HG03196 (cell line): ENCODE data around the gene CYP27A1.
"Not testable (repeated sequence)": the region's sequence is repeated elsewhere in the genome, so short reads cannot be mapped to it uniquely, and the experiment has no call there.

Experiments used
- ATAC-seq: cut with Tn5 transposase; IDR thresholded peaks from one replicate; pipeline ENCODE4 v1.9.1; 2021; ENCODE audit not compliant: unreplicated experiment

CYP27A1 gene

DNA sequence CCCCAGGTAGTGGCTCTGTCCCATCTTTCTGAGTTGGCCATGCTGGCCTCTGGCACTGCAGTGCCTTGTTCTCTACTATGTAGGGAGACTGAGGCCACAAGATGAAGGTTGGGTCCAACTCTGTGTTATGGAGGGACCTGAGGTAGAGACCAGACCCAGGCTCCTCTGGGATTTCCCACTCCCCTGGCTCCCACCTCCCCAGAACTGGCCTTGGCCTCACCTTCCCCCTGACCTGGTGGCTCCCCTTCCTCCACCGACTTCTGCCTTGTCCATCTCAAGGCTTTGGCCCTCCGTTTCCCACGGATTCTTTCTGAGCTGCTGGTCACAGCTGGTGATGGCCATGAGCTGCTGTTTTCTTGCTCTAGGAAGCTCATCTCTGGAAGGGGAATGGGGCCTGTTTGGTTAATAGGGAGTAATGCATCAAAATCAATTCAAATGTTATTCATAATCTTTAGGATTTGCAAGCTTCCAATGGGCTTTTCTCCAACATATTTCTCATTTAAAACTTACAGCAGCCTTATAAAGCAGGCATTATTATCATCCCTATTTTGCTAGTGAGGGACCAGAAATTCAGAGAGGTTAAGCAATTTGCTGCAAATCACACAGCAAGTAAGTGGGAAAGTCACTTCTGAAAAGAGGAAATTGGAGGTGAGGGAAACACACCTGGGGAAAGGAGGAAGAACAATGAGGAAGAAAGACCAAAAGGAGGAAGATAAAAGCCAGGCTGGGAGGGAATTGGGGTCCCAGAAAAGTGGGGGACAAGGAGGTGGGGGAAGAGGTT lies 48.8 kb downstream of the CYP27A1 start:
- ATAC-seq, result no peak

DNA sequence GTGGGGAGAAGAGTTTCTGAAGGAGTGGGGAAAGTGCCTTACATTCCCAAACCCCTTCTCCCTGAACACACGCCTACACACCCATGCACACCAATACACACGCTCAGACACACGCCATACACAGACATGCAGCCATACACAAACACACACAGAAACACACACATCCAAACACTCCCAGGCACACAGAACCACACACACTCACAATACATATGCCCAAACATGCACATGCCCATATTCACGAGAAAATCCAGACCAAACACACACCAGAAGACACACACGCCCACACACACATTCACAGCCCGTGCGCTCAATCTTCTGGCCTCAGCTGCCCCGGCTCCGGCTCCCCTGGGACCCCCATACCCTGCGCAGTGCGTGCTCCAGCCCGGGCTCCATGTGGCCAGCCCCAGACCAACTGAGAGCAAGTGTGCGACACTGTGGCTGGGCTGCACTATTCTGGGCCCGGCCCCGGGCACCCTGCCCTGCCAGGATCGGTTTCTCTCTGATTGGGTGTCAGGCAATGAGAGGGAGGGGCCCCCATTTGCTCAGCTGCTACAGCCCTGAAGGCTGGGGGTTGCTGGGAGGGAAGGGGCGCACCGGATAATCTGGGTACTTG lies 49.5 kb downstream of the CYP27A1 start, which contains the start of gene PRKAG3:
TSS of gene PRKAG3 (minus strand) at position 426 of the 613 bp plus-strand sequence.
- ATAC-seq, result no peak

DNA sequence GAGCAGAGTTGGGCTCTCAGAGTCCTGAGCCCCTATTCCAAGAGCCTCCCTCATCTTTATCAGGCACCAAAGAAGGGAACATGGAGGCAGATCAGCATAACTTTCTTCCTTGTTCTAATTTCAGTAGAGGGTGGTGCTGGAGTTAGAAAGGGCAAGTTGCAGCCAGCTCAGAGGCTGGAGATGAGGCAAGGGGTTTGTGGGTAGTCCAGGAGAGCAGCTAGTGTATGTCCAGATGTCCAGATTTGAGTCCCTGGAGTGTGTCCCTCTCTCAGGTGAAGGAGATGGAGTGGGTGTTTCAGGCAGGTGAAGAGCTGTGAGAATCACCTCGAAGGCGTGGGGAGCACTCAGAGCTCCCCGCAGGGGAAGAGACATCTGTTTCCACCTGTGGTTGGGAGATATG lies 50.1 kb downstream of the CYP27A1 start:
- no peak for ATAC-seq

DNA sequence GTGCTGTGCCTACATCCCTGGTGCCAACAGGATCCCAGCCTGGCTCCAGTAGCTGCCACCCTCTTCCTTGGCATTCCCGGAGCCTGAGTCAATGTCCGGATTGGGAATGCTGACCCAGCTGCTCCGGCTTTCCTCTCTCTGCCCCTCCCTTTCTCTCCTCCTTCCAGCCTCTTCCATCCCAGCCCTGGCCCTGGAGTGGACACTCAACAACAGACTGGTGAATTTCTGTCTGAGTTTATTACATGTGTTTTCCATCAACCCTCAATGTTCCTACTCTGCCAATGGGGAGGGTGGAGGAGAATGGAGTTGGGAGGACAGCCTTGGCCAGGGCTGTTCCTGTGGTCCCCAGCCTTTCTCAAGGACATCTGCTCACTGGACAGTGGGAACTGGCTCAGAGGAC lies 50.6 kb downstream of the CYP27A1 start:
- ATAC-seq, result no peak

DNA sequence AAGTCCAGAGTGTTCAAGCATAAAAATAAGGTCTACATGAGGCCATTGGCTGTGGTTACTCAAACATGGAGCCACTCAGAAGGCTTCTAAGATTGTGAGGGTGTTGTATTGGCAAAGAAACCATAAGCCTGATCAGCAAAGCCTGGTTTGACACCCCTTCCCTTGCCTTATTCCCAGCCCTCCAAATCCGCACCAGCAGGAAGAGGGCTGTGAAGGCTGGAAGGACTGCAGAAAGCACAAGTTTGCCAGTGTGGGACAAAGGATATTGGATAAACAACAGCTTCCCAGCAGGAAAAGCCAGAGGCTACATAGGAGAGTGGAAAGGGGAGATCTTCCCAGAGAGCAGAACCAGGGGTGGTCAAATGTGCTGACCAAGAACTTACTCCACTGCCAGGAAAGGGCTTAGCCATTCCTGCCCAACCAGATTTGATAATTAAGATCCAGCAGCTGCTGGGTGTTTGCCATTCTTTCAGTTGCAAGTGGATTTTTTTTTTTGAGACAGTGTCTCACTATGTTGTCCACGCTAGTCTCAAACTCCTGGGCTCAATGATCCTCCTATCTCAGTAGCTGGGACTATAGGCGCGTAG lies 51.2 kb downstream of the CYP27A1 start:
- ATAC-seq, result no peak

DNA sequence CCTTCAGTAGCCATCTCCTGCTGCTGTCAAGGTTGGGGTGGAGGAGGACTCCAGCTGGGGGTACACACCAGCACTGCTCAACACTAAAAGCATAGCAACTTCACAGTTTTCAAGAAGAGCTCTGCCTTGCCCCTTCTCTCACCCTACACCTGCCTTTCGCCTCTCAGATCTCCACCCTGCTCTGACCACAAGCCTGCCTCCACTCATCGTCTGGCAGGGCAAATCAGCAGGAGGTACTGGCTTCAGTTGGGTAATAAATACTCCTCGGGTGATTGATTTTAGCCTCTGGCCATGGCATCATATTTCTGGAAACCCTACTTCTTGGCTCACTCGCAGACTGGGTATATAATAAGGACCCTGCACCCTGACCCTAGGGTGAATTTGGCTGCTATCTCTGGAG lies 52.7 kb downstream of the CYP27A1 start:
- ATAC-seq, result no peak

DNA sequence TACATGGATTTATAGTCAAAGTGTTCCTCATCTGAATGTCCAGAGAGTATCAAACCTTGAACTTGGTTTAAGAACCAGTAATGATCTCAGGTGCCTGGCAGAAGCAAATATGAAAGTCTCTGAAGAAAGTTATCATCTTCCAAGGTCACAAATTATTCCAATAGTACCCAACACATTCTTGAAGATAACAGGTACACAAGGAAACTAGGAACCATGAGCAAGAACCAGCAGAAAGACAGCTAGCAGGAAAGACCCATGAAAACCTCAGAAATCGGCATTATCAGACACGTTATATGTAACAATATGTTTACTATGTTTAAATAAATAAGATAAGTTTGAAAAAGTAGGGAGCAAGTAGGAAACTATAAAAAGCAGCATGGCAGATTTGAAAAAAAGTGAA lies 55.5 kb downstream of the CYP27A1 start:
- no peak for ATAC-seq

DNA sequence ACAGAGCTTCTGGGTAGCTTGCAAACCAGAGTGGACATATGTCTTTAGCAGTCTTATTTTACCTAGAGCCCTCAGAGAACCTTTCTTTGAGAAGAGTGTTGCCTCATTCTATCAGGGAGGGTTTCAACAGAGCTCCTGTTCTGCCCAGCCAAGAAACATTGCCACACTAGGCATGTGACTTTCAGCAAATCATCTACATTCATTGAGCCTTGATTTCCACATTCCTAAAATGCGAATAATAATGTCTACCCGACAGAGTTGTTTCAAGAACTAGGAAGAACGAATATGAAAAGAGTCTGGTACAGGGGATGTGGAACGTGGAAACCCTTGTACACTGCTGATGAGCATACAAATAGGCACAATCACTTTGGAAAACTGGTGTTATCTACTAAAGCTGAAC lies 57.5 kb downstream of the CYP27A1 start:
- ATAC-seq, result no peak

DNA sequence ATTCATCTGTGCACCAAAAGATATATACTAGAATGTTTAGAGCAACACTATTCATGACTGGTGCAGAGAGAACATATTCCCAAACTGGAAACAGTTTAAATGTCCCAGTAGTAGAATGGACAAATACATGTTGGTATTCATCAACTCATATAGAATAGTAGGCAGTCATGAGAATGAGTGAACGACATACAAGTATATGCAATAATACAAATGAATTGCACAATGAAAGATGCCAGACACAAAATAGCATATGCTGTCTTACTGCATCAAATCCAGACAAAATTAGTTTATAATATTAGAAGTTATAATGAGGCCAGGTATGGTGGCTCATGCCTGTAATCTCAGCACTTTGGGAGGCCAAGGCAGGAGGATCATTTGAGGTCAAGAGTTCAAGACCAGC lies 57.9 kb downstream of the CYP27A1 start:
- ATAC-seq, result no peak

DNA sequence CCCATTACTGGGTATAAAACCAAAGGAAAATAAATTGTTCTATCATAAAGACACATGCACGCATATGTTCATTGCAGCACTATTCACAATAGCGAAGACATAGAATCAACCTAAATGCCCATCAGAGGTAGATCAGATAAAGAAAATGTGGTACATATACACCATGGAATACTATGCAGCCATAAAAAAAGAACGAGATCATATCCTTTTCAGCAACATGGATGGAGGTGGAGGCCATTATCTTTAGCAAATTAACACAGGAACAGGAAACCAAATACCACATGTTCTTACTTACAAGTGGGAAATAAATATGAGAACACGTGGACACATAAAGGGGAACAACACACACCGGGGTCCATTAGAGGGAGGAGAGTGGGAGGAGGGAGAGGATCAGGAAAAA lies 62.4 kb downstream of the CYP27A1 start:
- not testable (repeated sequence) for ATAC-seq

DNA sequence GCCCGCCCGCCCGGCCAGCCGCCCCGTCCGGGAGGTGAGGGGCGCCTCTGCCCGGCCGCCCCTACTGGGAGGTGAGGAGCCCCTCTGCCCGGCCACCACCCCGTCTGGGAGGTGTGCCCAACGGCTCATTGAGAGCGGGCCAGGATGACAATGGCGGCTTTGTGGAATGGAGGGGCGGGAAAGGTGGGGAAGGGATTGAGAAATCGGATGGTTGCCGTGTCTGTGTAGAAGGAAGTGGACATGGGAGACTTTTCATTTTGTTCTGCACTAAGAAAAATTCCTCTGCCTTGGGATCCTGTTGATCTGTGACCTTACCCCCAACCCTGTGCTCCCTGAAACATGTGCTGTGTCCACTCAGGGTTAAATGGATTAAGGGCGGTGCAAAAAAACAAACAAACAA lies 65.0 kb downstream of the CYP27A1 start:
- not testable (repeated sequence) for ATAC-seq

DNA sequence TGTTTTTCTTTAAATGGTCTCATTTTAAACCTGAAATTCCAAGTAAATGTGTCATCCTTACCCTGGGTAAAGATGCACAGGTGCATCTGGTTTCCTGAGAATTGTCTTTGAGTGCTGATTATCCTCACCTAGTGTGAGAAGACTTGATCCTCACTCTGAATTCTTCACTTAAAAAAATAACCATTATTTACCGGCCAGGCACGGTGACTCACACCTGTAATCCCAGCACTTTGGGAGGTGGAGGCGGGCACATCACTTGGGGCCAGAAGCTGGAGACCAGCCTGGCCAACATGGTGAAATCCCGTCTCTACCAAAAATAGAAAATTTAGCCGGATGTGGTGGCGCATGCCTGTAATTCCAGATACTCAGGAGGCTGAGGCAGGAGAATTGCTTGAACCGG lies 67.8 kb downstream of the CYP27A1 start:
- no peak for ATAC-seq

DNA sequence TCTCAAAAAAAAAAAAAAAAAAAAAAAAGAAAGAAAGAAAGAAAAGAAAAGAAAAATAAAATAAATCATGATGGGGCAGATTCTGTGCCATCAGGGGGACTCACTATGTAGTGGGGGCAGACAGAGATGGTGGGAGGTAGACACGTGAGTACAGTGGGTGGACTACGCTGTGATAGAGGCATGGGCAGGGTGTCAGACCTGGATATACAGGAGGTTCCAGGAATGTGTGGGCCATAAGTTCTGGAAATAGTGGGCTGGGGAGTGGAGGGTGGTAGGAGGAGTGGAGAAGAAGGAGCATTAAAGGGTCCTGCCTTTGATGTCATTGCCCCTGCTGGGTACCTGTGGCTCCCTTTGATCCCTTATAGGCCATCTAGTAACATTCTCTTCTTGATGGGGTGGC lies 68.8 kb downstream of the CYP27A1 start:
- no peak for ATAC-seq

DNA sequence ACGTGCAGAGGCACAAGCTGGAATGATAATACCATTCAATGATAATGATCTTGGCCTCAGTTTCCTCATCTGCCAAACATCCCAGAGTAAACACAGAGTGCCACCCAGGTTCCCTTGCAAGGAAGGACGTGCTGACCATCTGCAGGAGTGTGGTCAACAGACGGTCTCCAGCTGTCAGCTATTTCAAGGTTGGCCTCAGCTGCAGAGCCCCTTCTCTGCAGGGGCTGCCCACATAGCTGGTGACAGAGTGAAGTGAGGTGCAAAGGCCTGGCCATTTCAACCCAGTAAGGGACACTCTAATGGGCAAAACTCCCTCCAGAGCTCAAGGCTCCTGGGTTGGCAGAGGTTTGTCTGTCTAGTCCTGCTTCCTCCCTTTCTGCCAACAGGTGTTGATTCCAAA lies 69.3 kb downstream of the CYP27A1 start:
- ATAC-seq, result no peak

DNA sequence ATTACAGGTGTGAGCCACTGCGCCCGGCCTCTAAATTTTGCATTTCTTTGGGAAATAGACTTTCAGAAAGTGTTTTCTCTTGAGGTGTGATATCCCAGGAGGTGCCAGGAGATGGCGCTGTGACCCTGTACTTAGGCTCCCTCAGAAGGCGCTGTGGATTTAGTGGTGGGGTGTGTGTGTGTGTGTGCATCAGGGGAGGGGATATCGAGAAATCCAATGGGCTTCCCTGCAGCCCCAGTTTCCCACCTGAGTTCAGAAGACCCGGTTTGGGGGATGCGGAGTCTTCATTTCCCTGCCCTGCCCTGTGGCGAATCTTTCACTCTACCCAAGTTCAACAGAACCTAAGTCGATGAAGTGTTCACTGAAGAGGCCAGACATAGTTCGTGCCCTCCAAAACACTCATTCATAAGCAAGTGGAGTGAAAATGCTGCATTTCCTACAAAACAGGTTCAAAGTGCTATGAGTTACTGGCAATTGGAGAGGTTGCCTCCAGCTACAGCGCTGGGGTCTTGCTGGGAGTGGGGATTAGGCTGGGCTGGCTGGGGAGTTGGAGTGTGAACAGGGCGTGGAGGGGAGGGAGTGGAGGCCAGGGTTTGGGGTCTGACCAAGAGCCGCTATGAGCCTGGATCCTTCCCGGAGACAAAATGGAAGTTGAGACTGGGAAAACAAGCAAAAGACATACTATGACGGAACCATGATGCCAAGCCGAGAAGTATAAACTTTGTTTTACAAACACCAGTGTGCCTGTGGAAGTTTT lies 71.1 kb downstream of the CYP27A1 start:
- ATAC-seq, result no peak

DNA sequence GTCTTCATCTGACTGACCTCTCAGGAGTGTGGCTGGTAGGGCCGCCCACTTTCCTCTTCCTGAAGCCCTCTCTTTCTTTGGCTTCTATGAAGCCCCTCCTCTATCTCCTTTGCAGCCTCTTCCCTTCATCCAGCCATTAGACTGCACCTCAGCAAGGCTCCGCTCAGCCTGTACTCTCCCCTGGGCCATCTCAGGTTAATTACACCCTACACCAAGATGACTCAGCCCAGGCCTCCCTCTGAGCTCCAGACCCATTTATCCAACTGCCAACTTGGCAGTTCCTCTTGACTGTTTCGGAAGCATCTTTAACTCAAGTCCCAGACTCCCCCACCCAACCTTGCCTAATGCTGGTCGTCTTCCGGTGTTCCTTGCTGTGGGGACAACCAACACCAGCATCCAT lies 71.8 kb downstream of the CYP27A1 start:
- no peak for ATAC-seq

DNA sequence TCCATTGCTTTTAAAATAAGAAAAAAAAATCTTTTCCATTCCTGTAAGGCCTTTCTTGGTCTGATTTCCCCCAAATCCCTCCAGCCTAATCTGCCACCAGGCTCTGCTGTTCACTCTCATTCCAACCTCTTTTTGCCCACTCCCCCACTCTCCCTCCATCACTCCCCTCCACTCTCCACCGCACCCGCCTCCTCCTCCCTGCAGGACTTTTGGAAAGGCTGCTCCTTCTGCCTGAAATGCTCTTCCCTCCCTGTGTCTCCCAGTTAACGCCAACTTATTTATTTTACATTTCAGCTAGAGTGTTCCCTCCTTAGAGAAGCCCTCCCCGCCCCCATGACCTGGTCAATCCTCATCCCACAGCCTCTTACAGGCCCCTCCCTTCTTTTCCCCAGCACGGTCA lies 72.9 kb downstream of the CYP27A1 start:
- no peak for ATAC-seq

DNA sequence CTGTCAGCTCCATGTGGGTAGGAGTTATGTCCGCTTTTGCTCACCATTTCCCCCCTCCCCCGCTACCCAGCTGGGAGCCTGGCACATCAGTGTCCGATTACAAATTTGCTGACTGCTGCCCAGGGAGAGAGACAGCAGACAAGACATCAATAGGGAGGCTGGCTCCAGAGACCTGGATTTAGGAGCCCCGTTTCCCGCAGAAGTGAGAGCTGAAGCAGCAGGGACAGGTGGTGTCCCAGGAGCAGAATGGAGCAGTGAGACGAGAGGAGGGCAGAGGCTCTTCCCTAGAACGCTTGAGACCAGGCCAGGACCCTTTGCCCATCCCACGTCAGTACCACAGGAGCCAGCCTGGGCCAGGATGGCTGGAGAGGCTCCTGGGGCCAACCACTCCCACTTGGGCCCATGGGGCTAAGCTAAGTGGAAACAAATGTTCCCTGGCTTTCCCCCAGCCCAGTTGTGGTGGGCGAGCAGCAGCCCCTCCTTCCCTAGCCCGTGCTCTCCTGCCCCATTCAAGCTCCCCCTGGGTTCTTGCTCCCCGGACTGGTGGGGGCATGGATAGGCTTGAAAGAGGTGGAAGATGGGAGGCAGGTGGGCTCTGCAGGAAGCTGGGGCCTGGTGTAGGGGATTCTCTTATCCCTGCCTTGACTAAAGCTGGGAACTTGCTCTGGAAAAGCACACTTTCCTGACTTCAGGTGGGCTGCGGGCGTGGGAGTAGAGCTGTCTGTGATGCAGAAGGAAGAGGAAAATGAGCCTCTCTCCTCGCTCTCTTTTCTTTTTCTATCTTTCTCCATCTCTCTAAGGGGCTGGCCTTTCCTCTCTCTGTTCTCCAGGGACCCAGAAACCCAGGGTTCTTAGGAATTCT lies 73.6 kb downstream of the CYP27A1 start:
- ATAC-seq, result no peak

DNA sequence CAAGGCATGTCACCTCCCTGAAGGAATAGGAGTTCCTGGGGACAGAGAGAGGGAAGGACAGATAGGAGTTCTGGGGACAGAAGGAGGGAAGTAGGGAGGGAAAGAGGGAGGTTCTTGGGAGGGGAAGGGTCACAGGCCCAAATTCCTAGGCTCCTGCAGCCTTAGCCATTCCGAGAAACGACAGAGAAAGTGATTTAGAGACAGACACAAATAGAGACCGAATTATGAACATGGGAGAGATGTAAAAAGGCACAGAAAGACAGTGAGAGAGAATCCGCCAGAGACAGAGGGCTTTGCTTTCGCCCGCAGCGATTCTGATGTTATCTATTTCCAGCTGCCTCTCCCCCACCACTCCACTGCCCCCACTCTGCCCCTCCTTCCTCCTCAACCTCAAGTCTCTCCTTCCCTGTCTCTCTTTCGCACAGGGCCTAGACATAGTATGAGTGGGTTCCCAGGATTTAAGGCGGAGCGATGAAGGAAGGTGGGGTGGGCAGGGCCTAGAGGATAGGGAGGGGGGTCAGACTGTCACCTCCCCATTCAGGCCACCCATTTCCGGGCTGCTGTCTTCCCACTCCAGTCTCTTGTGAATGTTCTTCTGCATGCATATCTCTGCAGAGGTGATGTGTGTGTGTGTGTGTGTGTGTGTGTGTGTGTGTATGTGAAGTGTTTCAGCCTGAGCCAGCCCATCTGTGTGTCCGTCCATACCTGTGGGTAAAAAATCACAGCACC lies 74.4 kb downstream of the CYP27A1 start:
- no peak for ATAC-seq

DNA sequence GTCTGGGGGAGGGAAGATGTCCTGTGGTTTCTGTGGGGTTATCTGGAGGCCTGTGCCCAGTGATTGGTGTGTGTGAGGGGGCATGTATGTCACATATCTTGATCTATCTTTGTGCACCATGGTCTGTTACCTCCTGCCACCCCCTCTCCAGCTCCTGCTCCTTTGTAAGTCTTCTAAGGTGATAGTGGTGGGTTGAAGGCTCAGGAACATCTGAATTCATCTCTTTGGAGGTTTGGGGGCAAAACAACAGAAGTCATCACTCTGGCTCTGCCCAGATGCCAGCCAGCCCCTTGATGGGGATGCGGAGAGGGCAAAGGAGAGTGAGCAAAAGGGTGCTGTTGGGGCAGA lies 74.9 kb downstream of the CYP27A1 start:
- no peak for ATAC-seq
